SK-N-SH (cell line): ENCODE results near the gene HAAO. TPM values are rescaled to one million over a fixed set of nuclear protein-coding genes. Genes with fewer than 3 reads are reported as not detected.

Source experiments
- CTCF ChIA-PET: fragments of 300-600, 350-600 bp; formaldehyde crosslinking; extraction: SDS; loops from one replicate; lab custom pipeline; 2021; lab: Yijun Ruan, JAX
- POLR2A ChIA-PET: fragments of 350-600 bp; sonication (Branson Sonifier 250); formaldehyde crosslinking; extraction: SDS; loops from one replicate; lab custom pipeline; 2020; ENCODE audit warnings: antibody characterized with exemption, inconsistent platforms; lab: Yijun Ruan, JAX
- DNase-seq: peaks from one replicate; pipeline ENCODE4 v3.0.0; 2012
- H2AFZ ChIP-seq: fragments of 200-600 bp; sonication (generic); 2 replicates; pipeline ENCODE4 v1.8.1; 2016; ENCODE audit warnings: antibody characterized with exemption, mild to moderate bottlenecking, low read depth
- H3F3A ChIP-seq: fragments of 200-600 bp; sonication (generic); replicated peaks from 2 replicates; pipeline ENCODE3; 2016; ENCODE audit warnings: antibody characterized with exemption, mild to moderate bottlenecking; ENCODE audit not compliant: insufficient read depth
- H3K27ac ChIP-seq, 2 experiments: fragments of 200-500 bp in 1 of 2; fragments of 200-600 bp in 1 of 2; sonication (Bioruptor generic) in 1 of 2; sonication (generic), shearing (Covaris generic) in 1 of 2; 2 replicates each; pipeline versions ENCODE4 v1.5.1 to v1.6.1; 2014 to 2016; ENCODE audit warnings: low read depth in 2 of 2, inconsistent platforms in 1 of 2, low read length in 1 of 2, mild to moderate bottlenecking in 1 of 2, mixed read lengths in 1 of 2
- H3K27me3 ChIP-seq: fragments of 200-600 bp; sonication (generic), shearing (Covaris generic); 2 replicates; pipeline ENCODE4 v1.6.1; 2016; ENCODE audit warnings: mixed run types; ENCODE audit not compliant: insufficient read depth
- H3K36me3 ChIP-seq, 2 experiments: fragments of 200-500 bp in 1 of 2; fragments of 200-600 bp in 1 of 2; sonication (Bioruptor generic) in 1 of 2; sonication (generic) in 1 of 2; replicated peaks in 1 of 2; 2 replicates each; pipeline versions ENCODE3 to v1.5.1; 2014 to 2016; ENCODE audit warnings: low read length in 1 of 2, mild to moderate bottlenecking in 1 of 2; ENCODE audit not compliant: insufficient read depth in 2 of 2, control insufficient read depth in 1 of 2
- H3K4me1 ChIP-seq, 2 experiments: fragments of 200-500 bp in 1 of 2; fragments of 200-600 bp in 1 of 2; sonication (Bioruptor generic) in 1 of 2; sonication (generic), shearing (Covaris generic) in 1 of 2; 2 replicates each; pipeline versions ENCODE4 v1.5.1 to v1.6.1; 2014 to 2016; ENCODE audit warnings: low read depth in 1 of 2, low read length in 1 of 2, mixed run types in 1 of 2; ENCODE audit not compliant: insufficient read depth in 2 of 2, control insufficient read depth in 1 of 2
- H3K4me2 ChIP-seq: fragments of 200-600 bp; sonication (generic), shearing (Covaris generic); 2 replicates; pipeline ENCODE4 v1.6.1; 2017; ENCODE audit warnings: mixed run types
- H3K4me3 ChIP-seq, 2 experiments: fragments of 200-500 bp in 1 of 2; fragments of 200-600 bp in 1 of 2; sonication (Bioruptor generic) in 1 of 2; sonication (generic), shearing (Covaris generic) in 1 of 2; 2 replicates each; pipeline versions ENCODE4 v1.5.1 to v1.8.1; 2014 to 2016; ENCODE audit warnings: low read depth in 2 of 2, inconsistent platforms in 1 of 2, low read length in 1 of 2, mild to moderate bottlenecking in 1 of 2, mixed read lengths in 1 of 2, moderate library complexity in 1 of 2
- H3K79me2 ChIP-seq: fragments of 200-600 bp; sonication (generic); 2 replicates; pipeline ENCODE4 v1.8.1; 2017; ENCODE audit warnings: mild to moderate bottlenecking; ENCODE audit not compliant: insufficient read depth
- H3K9ac ChIP-seq: fragments of 200-600 bp; sonication (generic); 2 replicates; pipeline ENCODE4 v1.6.1; 2017; ENCODE audit warnings: mixed run types
- H3K9me2 ChIP-seq: fragments of 200-600 bp; sonication (generic); 2 replicates; pipeline ENCODE4 v1.6.1; 2017; ENCODE audit warnings: mixed run types
- H3K9me3 ChIP-seq: fragments of 200-600 bp; sonication (generic); 2 replicates; pipeline ENCODE4 v1.6.1; 2017; ENCODE audit warnings: mixed run types, mild to moderate bottlenecking, moderate library complexity
- H4K20me1 ChIP-seq: fragments of 200-600 bp; sonication (generic); 2 replicates; pipeline ENCODE4 v1.6.1; 2017; ENCODE audit warnings: mild to moderate bottlenecking, mixed run types; ENCODE audit not compliant: insufficient read depth
- CHD2 ChIP-seq: fragments of 150-350 bp; IDR thresholded peaks from 2 replicates; pipeline ENCODE4 v1.6.1; 2018; ENCODE audit warnings: low read length; ENCODE audit not compliant: partially characterized antibody
- EP300 ChIP-seq, 2 experiments: IDR thresholded peaks; 2 replicates each; pipeline versions ENCODE4 v1.4.0 to v1.6.1; 2012; ENCODE audit warnings: borderline replicate concordance in 1 of 2, low read depth in 1 of 2, low read length in 1 of 2
- EZH2phosphoT487 ChIP-seq: fragments of 200-600 bp; sonication (generic); IDR thresholded peaks from 2 replicates; pipeline ENCODE4 v1.6.1; 2017; ENCODE audit warnings: low read depth, mixed run types, mild to moderate bottlenecking, antibody characterized with exemption, moderate library complexity, borderline replicate concordance
- FOSL2 ChIP-seq: IDR thresholded peaks from 2 replicates; pipeline ENCODE4 v1.4.0; 2012; ENCODE audit warnings: low read depth, mild to moderate bottlenecking, moderate library complexity, borderline replicate concordance
- GATA2 ChIP-seq: sonication (generic); formaldehyde crosslinking; IDR thresholded peaks from 2 replicates; pipeline ENCODE4 v1.5.0; 2020; ENCODE audit warnings: mild to moderate bottlenecking, missing genetic modification reagents
- IRF3 ChIP-seq: fragments of 150-350 bp; IDR thresholded peaks from 2 replicates; pipeline ENCODE4 v1.6.1; 2016; ENCODE audit warnings: mild to moderate bottlenecking, low read depth, low read length
- JUND ChIP-seq: IDR thresholded peaks from 2 replicates; pipeline ENCODE4 v1.4.0; 2012
- MAX ChIP-seq: IDR thresholded peaks from 2 replicates; pipeline ENCODE4 v1.4.0; 2012; ENCODE audit warnings: low read depth
- MEF2A ChIP-seq: IDR thresholded peaks from 2 replicates; pipeline ENCODE4 v1.4.0; 2012; ENCODE audit warnings: low read depth, borderline replicate concordance
- MXI1 ChIP-seq: IDR thresholded peaks from 2 replicates; pipeline ENCODE4 v1.6.1; 2012; ENCODE audit warnings: mild to moderate bottlenecking, low read depth, low read length, improper control_type of control experiment
- NFIC ChIP-seq: IDR thresholded peaks from 2 replicates; pipeline ENCODE4 v1.4.0; 2012; ENCODE audit warnings: borderline replicate concordance
- NRF1 ChIP-seq: IDR thresholded peaks from 2 replicates; pipeline ENCODE4 v1.6.1; 2012; ENCODE audit warnings: low read depth, mild to moderate bottlenecking, low read length
- POLR2AphosphoS5 ChIP-seq: IDR thresholded peaks from 2 replicates; pipeline ENCODE4 v1.6.1; 2012; ENCODE audit warnings: low read depth, low read length
- RCOR1 ChIP-seq: fragments of 150-350 bp; IDR thresholded peaks from 2 replicates; pipeline ENCODE4 v1.6.1; 2017; ENCODE audit warnings: antibody characterized with exemption, low read length
- REST ChIP-seq: IDR thresholded peaks from 2 replicates; pipeline ENCODE4 v1.6.1; 2012; ENCODE audit warnings: mild to moderate bottlenecking, low read depth, low read length, moderate library complexity
- RFX5 ChIP-seq: IDR thresholded peaks from 2 replicates; pipeline ENCODE4 v1.6.1; 2012; ENCODE audit warnings: mild to moderate bottlenecking, improper control_type of control experiment, low read length
- SIN3A ChIP-seq: IDR thresholded peaks from 2 replicates; pipeline ENCODE4 v1.6.1; 2012; ENCODE audit warnings: low read depth, mild to moderate bottlenecking, low read length, moderate library complexity, borderline replicate concordance
- SMC3 ChIP-seq: IDR thresholded peaks from 2 replicates; pipeline ENCODE4 v1.6.1; 2012; ENCODE audit warnings: low read depth, low read length, improper control_type of control experiment
- TAF1 ChIP-seq: IDR thresholded peaks from 2 replicates; pipeline ENCODE4 v1.6.1; 2012; ENCODE audit warnings: low read depth, mild to moderate bottlenecking, low read length, moderate library complexity, borderline replicate concordance
- TCF12 ChIP-seq: IDR thresholded peaks from 2 replicates; pipeline ENCODE4 v1.4.0; 2012
- USF2 ChIP-seq: fragments of 150-350 bp; IDR thresholded peaks from 2 replicates; pipeline ENCODE4 v1.6.1; 2017; ENCODE audit warnings: antibody characterized with exemption, low read length, low read depth, borderline replicate concordance
- ZBTB33 ChIP-seq: IDR thresholded peaks from 2 replicates; pipeline ENCODE4 v1.4.0; 2012; ENCODE audit warnings: low read depth, borderline replicate concordance
- WGBS: methylation state at CpG from one replicate; pipeline ENCODE4 v1.1.6; 2017; ENCODE audit warnings: low lambda C conversion rate; 5-methylcytosine and 5-hydroxymethylcytosine counted together
- polyA plus RNA-seq, 3 experiments: library from polyadenylated mRNA; depleted of rRNA; stranded (reverse); fragments of >200 nt; gene quantifications; 2 replicates each; pipeline ENCODE4 v1.2.3, GENCODE V29; 2012

HAAO gene
- polyA plus RNA-seq, 1 of the 3 experiments (the other 2 are of a cell fraction), result not detected

GRCh38 chr2:42828487-42829425 is 36.4 kb upstream of the HAAO start:
- no peaks in the 10 kb centered on the region for H3F3A ChIP-seq
- no peak overlapping the region for H3K27ac ChIP-seq
- no peak overlapping the region for H3K4me2 ChIP-seq
- ChIA-PET POLR2A (no interaction called here), CTCF (interaction anchor here (0.5 to 8.6 kb wide), 96 partner anchors 10 to 873 kb away, joined by 3 to 103 read pairs (median 5); partner anchors contain the start of genes THADA and ZFP36L2)
- peak; percentile 92 for DNase-seq
- 24% methylated on average over 12 of the region's 12 CpGs for WGBS
- no peaks in the 10 kb centered on the region for H3K79me2 ChIP-seq
- H2AFZ ChIP-seq, result no peak overlapping the region
- H3K36me3 ChIP-seq, result no peaks in the 10 kb centered on the region
- H3K9me2 ChIP-seq, result no peaks in the 10 kb centered on the region
- no peak overlapping the region; a peak in 1 of 4 replicates for H3K4me3 ChIP-seq
- H3K4me1 ChIP-seq, result peaks cover 0 to 12% of the 10 kb centered on the region in 2 experiments; a peak in 1 of 4 replicates
- no peaks in the 10 kb centered on the region for H3K27me3 ChIP-seq
- H3K9ac ChIP-seq, result no peak overlapping the region
- H4K20me1 ChIP-seq, result no peaks in the 10 kb centered on the region
- no peaks in the 10 kb centered on the region for H3K9me3 ChIP-seq
- TF ChIP-seq FOSL2 (no peak), TCF12 (no peak), NFIC (no peak), ZBTB33 (no peak), TAF1 (no peak), REST (no peak), EP300 (IDR thresholded peaks at IDR 0.05; ENCODE audit: borderline replicate concordance in 1 of 2, low read depth in 1 of 2, low read length in 1 of 2) (no peak), MXI1 (peak; percentile 54; the same call in 1 of the 2 replicates), MAX (no peak), SIN3A (no peak), JUND (no peak), IRF3 (no peak), SMC3 (peak; percentile 80), MEF2A (no peak), CHD2 (peak; percentile 25), RFX5 (no peak), POLR2AphosphoS5 (no peak), EZH2phosphoT487 (no peak), GATA2 (CRISPR knock-in tag) (no peak), USF2 (no peak), NRF1 (no peak), RCOR1 (peak; percentile 33; the same call in 1 of the 2 replicates)
